IMR-90 (cell line): ENCODE measurements around the gene ITGB5. TPM values are rescaled to one million over a fixed set of nuclear protein-coding genes. Genes with fewer than 3 reads are reported as not detected.

Source experiments
- ATAC-seq: fragments of 200-7000 bp; cut with Tn5 transposase; 2 replicates; pipeline ENCODE4 v1.9.1; 2020; ENCODE audit warnings: low read depth, mild to moderate bottlenecking, moderate library complexity
- BruUV-seq: library from RNA; stranded (reverse); fragments of 400-500 nt; replicated peaks from 2 replicates; lab custom pipeline; 2021; lab: Mats Ljungman, UMichigan
- CTCF ChIA-PET: fragments of 300-600 bp; formaldehyde crosslinking; extraction: SDS; loops from one replicate; lab custom pipeline; 2021; ENCODE audit warnings: antibody characterized with exemption; lab: Yijun Ruan, JAX
- POLR2A ChIA-PET: fragments of 300-600 bp; sonication (Branson Sonifier 250); formaldehyde crosslinking; loops from one replicate; lab custom pipeline; 2022; ENCODE audit warnings: antibody characterized with exemption; ENCODE audit not compliant: unreplicated experiment; lab: Charles Lee
- DNase-seq: peaks from one replicate; pipeline ENCODE4 v3.0.0; 2013
- H2AFZ ChIP-seq: replicated peaks from 2 replicates; pipeline ENCODE3; 2013; ENCODE audit warnings: low read length, mild to moderate bottlenecking; ENCODE audit not compliant: poor library complexity
- H2AK5ac ChIP-seq: 2 replicates; pipeline ENCODE4 v1.6.1; 2013; ENCODE audit warnings: low read depth, low read length, inconsistent platforms
- H2AK9ac ChIP-seq: replicated peaks from 2 replicates; pipeline ENCODE3; 2013; ENCODE audit warnings: mild to moderate bottlenecking, low read depth, low read length, moderate library complexity; ENCODE audit not compliant: poor library complexity
- H2BK120ac ChIP-seq: 2 replicates; pipeline ENCODE4 v1.6.1; 2013; ENCODE audit warnings: low read depth, low read length, inconsistent platforms
- H2BK15ac ChIP-seq: 3 replicates; pipeline ENCODE4 v1.6.1; 2013; ENCODE audit warnings: low read depth, low read length, inconsistent platforms
- H2BK20ac ChIP-seq: 2 replicates; pipeline ENCODE4 v1.6.1; 2013; ENCODE audit warnings: low read depth, mild to moderate bottlenecking, inconsistent platforms, low read length, moderate library complexity
- H2BK5ac ChIP-seq: 2 replicates; pipeline ENCODE4 v1.6.1; 2013; ENCODE audit warnings: mild to moderate bottlenecking, low read depth, low read length, inconsistent platforms; ENCODE audit not compliant: poor library complexity, severe bottlenecking
- H3K14ac ChIP-seq: replicated peaks from 2 replicates; pipeline ENCODE4 v1.6.1; 2013; ENCODE audit warnings: low read depth, low read length, inconsistent platforms
- H3K18ac ChIP-seq: 2 replicates; pipeline ENCODE4 v1.6.1; 2013; ENCODE audit warnings: low read depth, low read length, control low read depth
- H3K23ac ChIP-seq: 2 replicates; pipeline ENCODE4 v1.6.1; 2013; ENCODE audit warnings: low read depth, low read length, inconsistent platforms
- H3K27ac ChIP-seq: 2 replicates; pipeline ENCODE4 v1.5.1; 2013; ENCODE audit warnings: mild to moderate bottlenecking, control low read depth, low read length; ENCODE audit not compliant: insufficient read depth
- H3K27me3 ChIP-seq: 2 replicates; pipeline ENCODE4 v1.6.1; 2013; ENCODE audit warnings: low read length; ENCODE audit not compliant: control insufficient read depth, insufficient read depth
- H3K36me3 ChIP-seq: 2 replicates; pipeline ENCODE4 v1.6.1; 2013; ENCODE audit warnings: low read length, mixed read lengths; ENCODE audit not compliant: control insufficient read depth, insufficient read depth
- H3K4ac ChIP-seq: 2 replicates; pipeline ENCODE4 v1.6.1; 2013; ENCODE audit warnings: low read depth, low read length, inconsistent platforms
- H3K4me1 ChIP-seq: 2 replicates; pipeline ENCODE4 v1.6.1; 2013; ENCODE audit warnings: low read length, mixed read lengths; ENCODE audit not compliant: control insufficient read depth, insufficient read depth
- H3K4me2 ChIP-seq: 2 replicates; pipeline ENCODE4 v1.6.1; 2013; ENCODE audit warnings: low read depth, mild to moderate bottlenecking, control low read depth, low read length, moderate library complexity
- H3K4me3 ChIP-seq: 2 replicates; pipeline ENCODE4 v1.5.1; 2013; ENCODE audit warnings: low read depth, mild to moderate bottlenecking, control low read depth, low read length, moderate library complexity; ENCODE audit not compliant: insufficient read depth
- H3K56ac ChIP-seq: 2 replicates; pipeline ENCODE4 v1.6.1; 2013; ENCODE audit warnings: low read length, inconsistent platforms; ENCODE audit not compliant: insufficient read depth; ENCODE audit errors: extremely low read depth
- H3K79me1 ChIP-seq, 2 experiments: 2 replicates each; pipeline ENCODE4 v1.6.1; 2013; ENCODE audit warnings: low read length in 2 of 2, inconsistent platforms in 1 of 2, low read depth in 1 of 2
- H3K9ac ChIP-seq: 2 replicates; pipeline ENCODE4 v1.6.1; 2013; ENCODE audit warnings: low read depth, low read length, control low read depth
- H3K9me1 ChIP-seq: 2 replicates; pipeline ENCODE4 v1.6.1; 2013; ENCODE audit warnings: low read length, inconsistent platforms; ENCODE audit not compliant: insufficient read depth
- H3K9me3 ChIP-seq: 2 replicates; pipeline ENCODE4 v1.6.1; 2013; ENCODE audit warnings: low read length; ENCODE audit not compliant: control insufficient read depth, insufficient read depth
- H4K20me1 ChIP-seq: 2 replicates; pipeline ENCODE4 v1.6.1; 2013; ENCODE audit warnings: low read length, inconsistent platforms; ENCODE audit not compliant: insufficient read depth
- H4K5ac ChIP-seq: 2 replicates; pipeline ENCODE4 v1.6.1; 2013; ENCODE audit warnings: mild to moderate bottlenecking, low read depth, low read length, control low read depth
- H4K8ac ChIP-seq, 2 experiments: 2 replicates each; pipeline ENCODE4 v1.6.1; 2013; ENCODE audit warnings: low read depth in 2 of 2, low read length in 2 of 2, control low read depth in 1 of 2, inconsistent platforms in 1 of 2
- H4K91ac ChIP-seq: 2 replicates; pipeline ENCODE4 v1.6.1; 2013; ENCODE audit warnings: low read depth, low read length, inconsistent platforms; ENCODE audit not compliant: insufficient read depth
- CEBPB ChIP-seq: IDR thresholded peaks from 2 replicates; pipeline ENCODE4 v1.6.1; 2012; ENCODE audit warnings: low read depth, low read length, improper control_type of control experiment
- CHD1 ChIP-seq: IDR thresholded peaks from 2 replicates; pipeline ENCODE4 v1.6.1; 2012; ENCODE audit warnings: low read depth, low read length, improper control_type of control experiment
- MAZ ChIP-seq: IDR thresholded peaks from 2 replicates; pipeline ENCODE4 v1.6.1; 2012; ENCODE audit warnings: low read depth, mild to moderate bottlenecking, low read length, improper control_type of control experiment, moderate library complexity, borderline replicate concordance
- MXI1 ChIP-seq: IDR thresholded peaks from 2 replicates; pipeline ENCODE4 v1.6.1; 2012; ENCODE audit warnings: low read depth, mild to moderate bottlenecking, low read length, moderate library complexity, borderline replicate concordance
- POLR2A ChIP-seq: IDR thresholded peaks from 2 replicates; pipeline ENCODE4 v1.6.1; 2012; ENCODE audit warnings: mild to moderate bottlenecking, low read depth, low read length
- RAD21 ChIP-seq: IDR thresholded peaks from 2 replicates; pipeline ENCODE4 v1.6.1; 2012; ENCODE audit warnings: low read length, improper control_type of control experiment
- RCOR1 ChIP-seq: IDR thresholded peaks from 2 replicates; pipeline ENCODE4 v1.6.1; 2012; ENCODE audit warnings: mild to moderate bottlenecking, low read length, improper control_type of control experiment; ENCODE audit not compliant: insufficient replicate concordance
- SMC3 ChIP-seq: fragments of 150-350 bp; IDR thresholded peaks from 2 replicates; pipeline ENCODE4 v1.6.1; 2016; ENCODE audit warnings: low read depth, mild to moderate bottlenecking, antibody characterized with exemption, low read length, moderate library complexity
- USF2 ChIP-seq: fragments of 150-350 bp; IDR thresholded peaks from 2 replicates; pipeline ENCODE4 v1.6.1; 2017; ENCODE audit warnings: mild to moderate bottlenecking, antibody characterized with exemption, low read length, low read depth
- WGBS, 2 experiments: methylation state at CpG; one replicate each; pipeline versions ENCODE4 v1.1.5 to v1.1.7; 2013; ENCODE audit warnings: missing lambda C conversion rate in 2 of 2; ENCODE audit not compliant: insufficient read length in 1 of 2; ENCODE audit errors: extremely low coverage in 2 of 2; 5-methylcytosine and 5-hydroxymethylcytosine counted together
- dilution Hi-C: fragments of 300-500 bp; cut with HindIII; formaldehyde crosslinking; loops from one replicate; pipeline ENCODE4 v1.14.3; 2018; ENCODE audit warnings: low sequenced_read_pairs; ENCODE audit not compliant: unreplicated experiment
- in situ Hi-C: fragments of 300-500 bp; cut with MboI; formaldehyde crosslinking; loops from 3 replicates; pipeline ENCODE4 v1.14.3; 2019; ENCODE audit warnings: low sequenced_read_pairs, inconsistent platforms, mixed read lengths
- intact Hi-C: fragments of 100-400 bp; cut with micrococcal nuclease; formaldehyde crosslinking; loops from 2 replicates; pipeline ENCODE4 v1.10.0; 2022
- polyA plus RNA-seq, 3 experiments: library from polyadenylated mRNA; depleted of rRNA; stranded (reverse); fragments of >200 nt; gene quantifications; 2 replicates each; pipeline ENCODE4 v1.2.3, GENCODE V29; 2012; ENCODE audit warnings: low replicate concordance in 1 of 3
- total RNA-seq: library from RNA; depleted of rRNA; stranded (reverse); fragments of >200 nt; gene quantifications from 2 replicates; pipeline ENCODE4 v1.2.3, GENCODE V29; 2012
- TF ChIP-seq, protein P1 (sequence below): conservative IDR thresholded peaks from 2 replicates; pipeline ENCODE4 v1.5.1; 2012; ENCODE audit warnings: mild to moderate bottlenecking, low read depth, low read length, improper control_type of control experiment

Gene ITGB5
- total and polyA plus RNA-seq, 2 of the 4 experiments (the other 2 are of a cell fraction), result 85.0 to 101 TPM

DNA sequence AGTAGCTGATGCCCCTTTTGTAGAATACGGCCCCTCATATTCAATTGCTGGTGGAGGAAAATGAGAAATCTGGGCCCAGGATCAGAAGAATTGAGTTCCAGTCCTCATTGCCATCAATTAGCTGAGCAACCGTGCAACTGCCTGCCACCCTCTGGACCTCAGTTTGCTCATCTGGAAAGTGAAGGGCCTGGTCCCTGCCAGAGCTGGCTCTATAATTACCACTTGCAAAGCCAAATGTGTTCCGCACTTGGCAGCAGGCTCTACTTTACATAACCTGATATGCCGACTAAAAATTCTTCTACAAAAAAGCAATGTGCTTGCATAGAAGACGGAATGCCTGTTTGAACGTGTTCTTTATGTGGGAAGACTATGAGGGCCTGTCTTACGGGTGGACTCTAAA lies 8.6 kb upstream of the ITGB5 start:
- no TSS peak for BruUV-seq
- CTCF ChIA-PET, result interaction anchor here (0.5 to 1.6 kb wide), 2 partner anchors 135 to 564 kb away, joined by 5 read pairs; no protein-coding TSS in a partner anchor

More for the DNA sequence above, 8.6 kb upstream of the ITGB5 start:
- no peaks in the 10 kb centered on the region for H3K36me3 ChIP-seq
- no peak overlapping the region for H4K8ac ChIP-seq
- no peaks in the 10 kb centered on the region for H3K9me1 ChIP-seq
- intact Hi-C loops, result no loop called here
- POLR2A ChIA-PET, result no interaction called here
- H3K27me3 ChIP-seq, result no peaks in the 10 kb centered on the region
- H3K56ac ChIP-seq, result no peak overlapping the region
- no peak overlapping the region for H3K4me3 ChIP-seq
- in situ Hi-C loops, result no loop called here
- H3K4me1 ChIP-seq, result no peaks in the 10 kb centered on the region
- no peak overlapping the region for H3K27ac ChIP-seq
- no peak overlapping the region for H2BK120ac ChIP-seq
- H3K9ac ChIP-seq, result no peak overlapping the region
- H4K5ac ChIP-seq, result no peak overlapping the region
- H2BK15ac ChIP-seq, result no peak overlapping the region
- no peak overlapping the region for H3K14ac ChIP-seq
- no peak for TF ChIP-seq RAD21
- TF ChIP-seq MAZ, result no peak
- no peak for TF ChIP-seq POLR2A
- no peak for TF ChIP-seq RCOR1
- TF ChIP-seq, protein P1, sequence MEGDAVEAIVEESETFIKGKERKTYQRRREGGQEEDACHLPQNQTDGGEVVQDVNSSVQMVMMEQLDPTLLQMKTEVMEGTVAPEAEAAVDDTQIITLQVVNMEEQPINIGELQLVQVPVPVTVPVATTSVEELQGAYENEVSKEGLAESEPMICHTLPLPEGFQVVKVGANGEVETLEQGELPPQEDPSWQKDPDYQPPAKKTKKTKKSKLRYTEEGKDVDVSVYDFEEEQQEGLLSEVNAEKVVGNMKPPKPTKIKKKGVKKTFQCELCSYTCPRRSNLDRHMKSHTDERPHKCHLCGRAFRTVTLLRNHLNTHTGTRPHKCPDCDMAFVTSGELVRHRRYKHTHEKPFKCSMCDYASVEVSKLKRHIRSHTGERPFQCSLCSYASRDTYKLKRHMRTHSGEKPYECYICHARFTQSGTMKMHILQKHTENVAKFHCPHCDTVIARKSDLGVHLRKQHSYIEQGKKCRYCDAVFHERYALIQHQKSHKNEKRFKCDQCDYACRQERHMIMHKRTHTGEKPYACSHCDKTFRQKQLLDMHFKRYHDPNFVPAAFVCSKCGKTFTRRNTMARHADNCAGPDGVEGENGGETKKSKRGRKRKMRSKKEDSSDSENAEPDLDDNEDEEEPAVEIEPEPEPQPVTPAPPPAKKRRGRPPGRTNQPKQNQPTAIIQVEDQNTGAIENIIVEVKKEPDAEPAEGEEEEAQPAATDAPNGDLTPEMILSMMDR, result no peak
- TF ChIP-seq USF2, result no peak
- no peak for TF ChIP-seq CHD1
- TF ChIP-seq MXI1, result no peak
- TF ChIP-seq SMC3, result no peak
- no peak for TF ChIP-seq CEBPB
- WGBS, 2 experiments, result no CpG with 5 or more reads among the region's 7 CpGs
- H3K23ac ChIP-seq, result no peak overlapping the region
- H3K18ac ChIP-seq, result no peak overlapping the region
- H2BK20ac ChIP-seq, result no peak overlapping the region
- H3K4me2 ChIP-seq, result no peak overlapping the region
- dilution Hi-C loops, result loop anchor here (25.0 kb wide), 1 partner anchor 133 kb away; no protein-coding TSS in a partner anchor
- DNase-seq (no peak), ATAC-seq (no peak)
- no peak overlapping the region for H3K4ac ChIP-seq
- no peaks in the 10 kb centered on the region for H4K20me1 ChIP-seq
- H2AK5ac ChIP-seq, result no peak overlapping the region
- no peak overlapping the region for H2AFZ ChIP-seq
- no peak overlapping the region for H2BK5ac ChIP-seq
- no peaks in the 10 kb centered on the region for H3K9me3 ChIP-seq
- H4K91ac ChIP-seq, result no peak overlapping the region
- H2AK9ac ChIP-seq, result no peak overlapping the region
- H3K79me1 ChIP-seq, result no peaks in the 10 kb centered on the region
